Gastroesophageal sphincter (tissue), 4 donors: ENCODE data around the gene GPC3. TPM values are rescaled to one million over a fixed set of nuclear protein-coding genes. Genes with fewer than 3 reads are reported as not detected.

ENCODE experiments used
- ATAC-seq: fragments of 150-250 bp; one replicate; pipeline ENCODE4 v1.9.1; 2016; ENCODE audit warnings: mild to moderate bottlenecking, moderate library complexity
- H3K27ac ChIP-seq, 4 donors: fragments of 200-600 bp; sonication (generic) in 3 of 4; 1 replicate in 3 of 4; 2 replicates in 1 of 4; pipeline ENCODE4 v1.5.1; 2016 to 2019
- H3K27me3 ChIP-seq: fragments of 200-600 bp; sonication (generic); one replicate; pipeline ENCODE4 v1.5.1; 2019
- H3K36me3 ChIP-seq, 2 donors: fragments of 200-600 bp; sonication (generic); one replicate each; pipeline ENCODE4 v1.5.1; 2019; ENCODE audit warnings: control low read depth in 1 of 2
- H3K4me1 ChIP-seq, 3 donors: fragments of 200-600 bp; sonication (generic); 1 replicate in 2 of 3; 2 replicates in 1 of 3; pipeline ENCODE4 v1.5.1; 2016 to 2019; ENCODE audit warnings: control low read depth in 2 of 3
- H3K4me3 ChIP-seq, 2 donors: fragments of 200-600 bp; sonication (generic); one replicate each; pipeline ENCODE4 v1.5.1; 2019; ENCODE audit warnings: mild to moderate bottlenecking in 1 of 2, moderate library complexity in 1 of 2
- H3K9me3 ChIP-seq, 3 donors: fragments of 200-600 bp; sonication (generic); one replicate each; pipeline ENCODE4 v1.5.1; 2017 to 2019; ENCODE audit warnings: control low read depth in 2 of 3
- EP300 ChIP-seq: sonication (generic); formaldehyde crosslinking; IDR thresholded peaks from one replicate; pipeline ENCODE4 v1.6.1; 2017; ENCODE audit warnings: antibody characterized with exemption, mild to moderate bottlenecking
- POLR2A ChIP-seq, 2 donors: fragments of 450-650 bp; IDR thresholded peaks; one replicate each; pipeline ENCODE4 v1.6.1; 2017; ENCODE audit warnings: antibody characterized with exemption in 2 of 2, mild to moderate bottlenecking in 2 of 2, moderate library complexity in 1 of 2
- POLR2AphosphoS5 ChIP-seq: sonication (generic); formaldehyde crosslinking; IDR thresholded peaks from one replicate; pipeline ENCODE4 v1.6.1; 2017; ENCODE audit warnings: antibody characterized with exemption
- WGBS, 2 donors: methylation state at CpG; one replicate each; pipeline ENCODE4 v1.1.5; 2018; ENCODE audit warnings: low coverage in 1 of 2; 5-methylcytosine and 5-hydroxymethylcytosine counted together
- total RNA-seq, 4 donors: library from RNA; depleted of rRNA; stranded (reverse); fragments of >200 nt; gene quantifications; one replicate each; pipeline ENCODE4 v1.1.0, GENCODE V29; 2016
- TF ChIP-seq, protein P1 (sequence below), 4 experiments: fragments of 200-600 bp in 2 of 4; fragments of 450-650 bp in 2 of 4; sonication (generic) in 1 of 4; IDR thresholded peaks; one replicate each; pipeline ENCODE4 v1.5.1; 2017 to 2019; ENCODE audit warnings: antibody characterized with exemption in 4 of 4, mild to moderate bottlenecking in 2 of 4, moderate library complexity in 2 of 4

The GPC3 gene
- total RNA-seq, 4 donors from 2014 or later = 5.8 to 19.7 (median 14.9) TPM

DNA sequence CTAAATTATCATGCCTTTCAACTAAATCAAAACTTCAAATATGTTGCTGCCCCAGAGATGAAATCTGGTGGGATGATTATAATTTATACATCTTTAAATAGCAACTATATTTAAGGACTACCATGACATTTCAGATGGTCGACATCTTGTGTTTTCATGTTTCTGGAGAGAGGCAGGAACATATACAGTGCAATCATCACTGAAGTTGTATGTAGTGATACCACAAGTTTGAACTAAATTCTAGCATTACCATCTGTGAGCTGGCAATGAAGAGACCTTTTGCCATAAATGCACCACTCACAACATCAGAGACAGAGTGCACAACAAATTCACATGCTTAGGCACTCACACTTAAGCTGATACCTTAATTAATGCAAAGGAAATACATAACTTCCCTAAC is 373.7 kb downstream of the GPC3 start:
- Histone ChIP-seq H3K9me3 (peaks cover 0 to 3% (median 0%) of the 10 kb centered on the region in 3 donors), H3K36me3 (no peaks in the 10 kb centered on the region), H3K27ac (no peak overlapping the region), H3K4me3 (no peak overlapping the region), H3K27me3 (no peaks in the 10 kb centered on the region), H3K4me1 (peaks cover 0 to 18% (median 0%) of the 10 kb centered on the region in 3 donors)
- no peak for ATAC-seq
- TF ChIP-seq POLR2A (IDR thresholded peaks at IDR 0.05) = no peak
- TF ChIP-seq EP300 = no peak
- TF ChIP-seq, protein P1, sequence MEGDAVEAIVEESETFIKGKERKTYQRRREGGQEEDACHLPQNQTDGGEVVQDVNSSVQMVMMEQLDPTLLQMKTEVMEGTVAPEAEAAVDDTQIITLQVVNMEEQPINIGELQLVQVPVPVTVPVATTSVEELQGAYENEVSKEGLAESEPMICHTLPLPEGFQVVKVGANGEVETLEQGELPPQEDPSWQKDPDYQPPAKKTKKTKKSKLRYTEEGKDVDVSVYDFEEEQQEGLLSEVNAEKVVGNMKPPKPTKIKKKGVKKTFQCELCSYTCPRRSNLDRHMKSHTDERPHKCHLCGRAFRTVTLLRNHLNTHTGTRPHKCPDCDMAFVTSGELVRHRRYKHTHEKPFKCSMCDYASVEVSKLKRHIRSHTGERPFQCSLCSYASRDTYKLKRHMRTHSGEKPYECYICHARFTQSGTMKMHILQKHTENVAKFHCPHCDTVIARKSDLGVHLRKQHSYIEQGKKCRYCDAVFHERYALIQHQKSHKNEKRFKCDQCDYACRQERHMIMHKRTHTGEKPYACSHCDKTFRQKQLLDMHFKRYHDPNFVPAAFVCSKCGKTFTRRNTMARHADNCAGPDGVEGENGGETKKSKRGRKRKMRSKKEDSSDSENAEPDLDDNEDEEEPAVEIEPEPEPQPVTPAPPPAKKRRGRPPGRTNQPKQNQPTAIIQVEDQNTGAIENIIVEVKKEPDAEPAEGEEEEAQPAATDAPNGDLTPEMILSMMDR (IDR thresholded peaks at IDR 0.05) = no peak
- TF ChIP-seq POLR2AphosphoS5 = no peak
- WGBS, 2 donors = 57 to 86% methylated on average over 1 of the region's 1 CpG

- 86 to 90% methylated on average over 1 of the region's 1 CpG for WGBS, 2 donors
- ATAC-seq = no peak
- H3K9me3 ChIP-seq = peaks cover 0 to 3% (median 0%) of the 10 kb centered on the region in 3 donors
- H3K4me3 ChIP-seq = no peak overlapping the region
- no peaks in the 10 kb centered on the region for H3K27me3 ChIP-seq
- H3K36me3 ChIP-seq = no peaks in the 10 kb centered on the region
- no peak for TF ChIP-seq EP300
- no peak for TF ChIP-seq POLR2AphosphoS5
- TF ChIP-seq, protein P1 (IDR thresholded peaks at IDR 0.05) = no peak
- no peak for TF ChIP-seq POLR2A (IDR thresholded peaks at IDR 0.05)
- peaks cover 0 to 18% (median 0%) of the 10 kb centered on the region in 3 donors for H3K4me1 ChIP-seq
- H3K27ac ChIP-seq = no peak overlapping the region
Measured at GRCh38 chrX:133610056-133610455, 375.3 kb downstream of the GPC3 start.

- peaks cover 0 to 3% (median 0%) of the 10 kb centered on the region in 3 donors for H3K9me3 ChIP-seq
- TF ChIP-seq POLR2AphosphoS5 = no peak
- TF ChIP-seq, protein P1 (IDR thresholded peaks at IDR 0.05) = no peak
- no peak for TF ChIP-seq POLR2A (IDR thresholded peaks at IDR 0.05)
- no peak for TF ChIP-seq EP300
- no peak for ATAC-seq
- H3K27me3 ChIP-seq = no peaks in the 10 kb centered on the region
- 70 to 73% methylated on average over 2 to 4 of the region's 4 CpGs for WGBS, 2 donors
- no peak overlapping the region for H3K4me3 ChIP-seq
- no peak overlapping the region for H3K27ac ChIP-seq
- peaks cover 0 to 18% (median 0%) of the 10 kb centered on the region in 3 donors for H3K4me1 ChIP-seq
- H3K36me3 ChIP-seq = no peaks in the 10 kb centered on the region
Measured at GRCh38 chrX:133609166-133609565, 376.2 kb downstream of the GPC3 start.

- H3K9me3 ChIP-seq = peaks cover 0 to 2% (median 0%) of the 10 kb centered on the region in 3 donors
- H3K27ac ChIP-seq = no peak overlapping the region
- no peaks in the 10 kb centered on the region for H3K36me3 ChIP-seq
- no peak for ATAC-seq
- 40 to 67% methylated on average over 2 of the region's 2 CpGs for WGBS, 2 donors
- H3K4me1 ChIP-seq = peaks cover 0 to 18% (median 0%) of the 10 kb centered on the region in 3 donors
- H3K27me3 ChIP-seq = no peaks in the 10 kb centered on the region
- no peak overlapping the region for H3K4me3 ChIP-seq
- TF ChIP-seq, protein P1 (IDR thresholded peaks at IDR 0.05) = no peak
- TF ChIP-seq EP300 = no peak
- no peak for TF ChIP-seq POLR2AphosphoS5
- TF ChIP-seq POLR2A (IDR thresholded peaks at IDR 0.05) = no peak
Measured at GRCh38 chrX:133608406-133608805, 377.0 kb downstream of the GPC3 start.
